DOHH2 (cell line): ENCODE data around the gene SDE2.

Experiments
- H3F3A ChIP-seq: fragments of 200-600 bp; sonication (generic), shearing (Covaris generic); 2 replicates; pipeline ENCODE4 v1.6.0; 2016; ENCODE audit warnings: antibody characterized with exemption, mild to moderate bottlenecking; ENCODE audit not compliant: control insufficient read depth, insufficient read depth
- H3K27ac ChIP-seq: fragments of 200-600 bp; sonication (generic); 2 replicates; pipeline ENCODE4 v1.5.1; 2014; ENCODE audit warnings: low read depth, mild to moderate bottlenecking, low read length, moderate library complexity
- H3K27me3 ChIP-seq: fragments of 200-600 bp; sonication (generic); 2 replicates; pipeline ENCODE4 v1.6.1; 2014; ENCODE audit warnings: mild to moderate bottlenecking, low read length, mixed read lengths; ENCODE audit not compliant: control insufficient read depth
- H3K36me3 ChIP-seq: fragments of 200-600 bp; sonication (generic); 2 replicates; pipeline ENCODE4 v1.6.1; 2014; ENCODE audit warnings: mild to moderate bottlenecking, low read length, moderate library complexity, mixed read lengths; ENCODE audit not compliant: control insufficient read depth
- H3K4me1 ChIP-seq: fragments of 200-600 bp; sonication (generic); 2 replicates; pipeline ENCODE4 v1.6.1; 2014; ENCODE audit warnings: mild to moderate bottlenecking, low read length, mixed read lengths; ENCODE audit not compliant: control insufficient read depth
- H3K4me2 ChIP-seq: fragments of 200-600 bp; sonication (generic); 2 replicates; pipeline ENCODE4 v1.6.0; 2014; ENCODE audit warnings: mild to moderate bottlenecking, low read length, moderate library complexity
- H3K4me3 ChIP-seq: fragments of 200-600 bp; sonication (generic); 2 replicates; pipeline ENCODE4 v1.5.1; 2014; ENCODE audit warnings: mild to moderate bottlenecking, low read length, mixed read lengths
- H3K79me2 ChIP-seq: fragments of 200-600 bp; sonication (generic); 2 replicates; pipeline ENCODE4 v1.6.1; 2014; ENCODE audit warnings: mild to moderate bottlenecking, low read length, mixed read lengths; ENCODE audit not compliant: control insufficient read depth
- H3K9me2 ChIP-seq: fragments of 200-600 bp; sonication (generic); replicated peaks from 2 replicates; pipeline ENCODE4 v1.6.1; 2014; ENCODE audit warnings: mild to moderate bottlenecking, low read length, mixed read lengths; ENCODE audit not compliant: control insufficient read depth
- H3K9me3 ChIP-seq: fragments of 200-600 bp; sonication (generic); 2 replicates; pipeline ENCODE4 v1.6.1; 2014; ENCODE audit warnings: antibody characterized with exemption, low read length, mixed read lengths; ENCODE audit not compliant: control insufficient read depth, insufficient read depth
- H4K20me1 ChIP-seq: fragments of 200-600 bp; sonication (generic); 2 replicates; pipeline ENCODE4 v1.6.0; 2014; ENCODE audit warnings: low read depth, mild to moderate bottlenecking, antibody characterized with exemption, low read length, moderate library complexity; ENCODE audit not compliant: control insufficient read depth, insufficient read depth
- EZH2phosphoT487 ChIP-seq: fragments of 200-600 bp; sonication (generic); IDR thresholded peaks from 2 replicates; pipeline ENCODE4 v1.6.1; 2017; ENCODE audit warnings: borderline replicate concordance, mild to moderate bottlenecking, antibody characterized with exemption, low read length, moderate library complexity, mixed read lengths
- TF ChIP-seq, protein P1 (sequence below): fragments of 200-600 bp; sonication (generic); IDR thresholded peaks from one replicate; pipeline ENCODE4 v1.5.1; 2014; ENCODE audit warnings: antibody characterized with exemption, mild to moderate bottlenecking, low read depth, low read length; ENCODE audit not compliant: poor library complexity, severe bottlenecking

SDE2 gene

DNA sequence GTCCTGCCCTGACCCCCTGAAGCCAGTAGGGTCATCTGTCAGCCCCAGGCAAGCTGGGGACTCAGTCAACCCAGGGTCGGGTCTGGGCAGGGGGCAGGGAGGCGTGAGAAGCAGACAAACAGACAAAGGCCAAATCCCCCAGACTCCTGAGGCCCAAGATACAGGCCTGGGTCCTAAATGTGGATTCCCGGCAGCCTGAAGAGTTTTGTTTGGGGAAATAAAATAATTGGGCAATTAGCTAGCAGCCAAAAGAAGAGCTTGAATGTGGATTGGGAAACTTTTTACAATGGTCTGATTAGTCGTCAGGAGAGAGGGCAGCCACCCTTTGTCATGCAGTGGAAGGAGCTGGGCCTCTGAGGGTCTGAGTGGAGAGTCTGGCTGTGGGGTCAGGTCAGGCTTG is 53.6 kb downstream of the SDE2 start:
- peaks cover 8% of the 10 kb centered on the region; the same call in 1 of the 2 replicates for H3K36me3 ChIP-seq
- H3K79me2 ChIP-seq: no peaks in the 10 kb centered on the region
- no peak overlapping the region for H3K27ac ChIP-seq
- H3K4me1 ChIP-seq: peaks cover 28% of the 10 kb centered on the region
- no peak for TF ChIP-seq EZH2phosphoT487
- TF ChIP-seq, protein P1, sequence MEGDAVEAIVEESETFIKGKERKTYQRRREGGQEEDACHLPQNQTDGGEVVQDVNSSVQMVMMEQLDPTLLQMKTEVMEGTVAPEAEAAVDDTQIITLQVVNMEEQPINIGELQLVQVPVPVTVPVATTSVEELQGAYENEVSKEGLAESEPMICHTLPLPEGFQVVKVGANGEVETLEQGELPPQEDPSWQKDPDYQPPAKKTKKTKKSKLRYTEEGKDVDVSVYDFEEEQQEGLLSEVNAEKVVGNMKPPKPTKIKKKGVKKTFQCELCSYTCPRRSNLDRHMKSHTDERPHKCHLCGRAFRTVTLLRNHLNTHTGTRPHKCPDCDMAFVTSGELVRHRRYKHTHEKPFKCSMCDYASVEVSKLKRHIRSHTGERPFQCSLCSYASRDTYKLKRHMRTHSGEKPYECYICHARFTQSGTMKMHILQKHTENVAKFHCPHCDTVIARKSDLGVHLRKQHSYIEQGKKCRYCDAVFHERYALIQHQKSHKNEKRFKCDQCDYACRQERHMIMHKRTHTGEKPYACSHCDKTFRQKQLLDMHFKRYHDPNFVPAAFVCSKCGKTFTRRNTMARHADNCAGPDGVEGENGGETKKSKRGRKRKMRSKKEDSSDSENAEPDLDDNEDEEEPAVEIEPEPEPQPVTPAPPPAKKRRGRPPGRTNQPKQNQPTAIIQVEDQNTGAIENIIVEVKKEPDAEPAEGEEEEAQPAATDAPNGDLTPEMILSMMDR: no peak
- H3K4me3 ChIP-seq: no peak overlapping the region
- no peaks in the 10 kb centered on the region for H3F3A ChIP-seq
- H4K20me1 ChIP-seq: no peaks in the 10 kb centered on the region
- no peaks in the 10 kb centered on the region for H3K9me3 ChIP-seq
- H3K9me2 ChIP-seq: no peaks in the 10 kb centered on the region
- no peak overlapping the region for H3K4me2 ChIP-seq
- peaks cover 14% of the 10 kb centered on the region; the same call in 1 of the 2 replicates for H3K27me3 ChIP-seq

DNA sequence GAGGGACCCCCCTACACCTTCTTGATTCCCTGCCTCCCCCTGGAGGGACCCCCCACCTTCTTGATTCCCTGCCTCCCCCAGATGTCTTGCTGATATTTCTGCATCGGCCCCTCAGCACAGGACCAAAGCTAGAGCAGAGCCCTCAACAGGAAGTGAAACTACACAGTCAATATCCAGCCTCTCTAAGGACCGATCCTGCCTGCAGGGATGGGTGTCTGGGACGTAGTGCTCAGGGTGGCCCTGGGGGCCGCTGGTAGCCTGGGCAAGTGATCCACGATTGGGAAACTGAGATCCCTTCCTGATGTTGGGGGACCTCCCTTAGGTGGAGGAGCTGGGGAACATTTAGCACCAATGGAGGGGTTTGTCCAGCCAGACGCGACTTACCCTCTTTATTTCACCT is 54.2 kb downstream of the SDE2 start:
- no peaks in the 10 kb centered on the region for H3K9me3 ChIP-seq
- H3K4me2 ChIP-seq: 0 out of 2 replicates have a peak overlapping the region, but pooled peaks have one; percentile 11
- H4K20me1 ChIP-seq: no peaks in the 10 kb centered on the region
- TF ChIP-seq, protein P1: no peak
- no peak for TF ChIP-seq EZH2phosphoT487
- peaks cover 14% of the 10 kb centered on the region; the same call in 1 of the 2 replicates for H3K27me3 ChIP-seq
- no peak overlapping the region for H3K27ac ChIP-seq
- H3K4me1 ChIP-seq: peaks cover 28% of the 10 kb centered on the region
- no peaks in the 10 kb centered on the region for H3K79me2 ChIP-seq
- no peak overlapping the region for H3K4me3 ChIP-seq
- H3K9me2 ChIP-seq: no peaks in the 10 kb centered on the region
- H3K36me3 ChIP-seq: peaks cover 8% of the 10 kb centered on the region; the same call in 1 of the 2 replicates
- no peaks in the 10 kb centered on the region for H3F3A ChIP-seq

DNA sequence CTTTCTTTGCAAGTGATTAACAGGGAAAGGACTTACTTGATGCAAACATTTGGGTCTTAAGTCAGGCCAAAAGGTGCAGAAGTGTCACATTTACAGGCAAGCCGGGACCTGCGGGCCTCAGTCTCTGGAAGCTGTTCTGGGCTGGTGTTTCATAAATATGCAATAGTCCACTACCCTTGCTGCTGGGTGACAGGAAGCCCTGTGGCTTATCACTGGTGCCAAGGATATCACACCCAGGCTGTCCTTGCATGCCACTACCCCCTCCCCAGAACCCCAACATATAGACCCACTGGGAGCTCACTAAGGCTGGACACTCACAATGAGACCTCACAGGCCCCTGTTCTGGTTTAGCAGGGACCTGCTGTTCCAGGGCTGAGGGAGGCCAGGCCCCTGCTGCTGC is 54.8 kb downstream of the SDE2 start:
- Histone ChIP-seq H3K27ac (no peak overlapping the region), H3K27me3 (peaks cover 14% of the 10 kb centered on the region; the same call in 1 of the 2 replicates), H3K36me3 (peaks cover 8% of the 10 kb centered on the region; the same call in 1 of the 2 replicates), H3K79me2 (no peaks in the 10 kb centered on the region), H3K4me1 (peaks cover 28% of the 10 kb centered on the region), H3F3A (no peaks in the 10 kb centered on the region), H4K20me1 (no peaks in the 10 kb centered on the region), H3K4me2 (no peak overlapping the region), H3K9me2 (no peaks in the 10 kb centered on the region), H3K9me3 (no peaks in the 10 kb centered on the region), H3K4me3 (no peak overlapping the region)
- TF ChIP-seq, protein P1: no peak
- TF ChIP-seq EZH2phosphoT487: no peak
